Endothelial cell of umbilical vein (primary cell): Measurements from ENCODE around the gene PKHD1. TPM values are rescaled to one million over a fixed set of nuclear protein-coding genes. Genes with fewer than 3 reads are reported as not detected.
"Not testable (repeated sequence)": the region's sequence is repeated elsewhere in the genome, so short reads cannot be mapped to it uniquely, and the experiment has no call there.

ENCODE experiments used
- BruUV-seq: library from RNA; stranded (reverse); fragments of 400-500 nt; replicated peaks from 2 replicates; lab custom pipeline; 2021; lab: Mats Ljungman, UMichigan
- CTCF ChIA-PET: fragments of 300-600, 350-600 bp; sonication (Branson Sonifier 250); formaldehyde crosslinking; loops from one replicate; lab custom pipeline; 2021; ENCODE audit warnings: antibody characterized with exemption, inconsistent platforms; lab: Charles Lee
- POLR2A ChIA-PET: fragments of 300-600, 350-600 bp; sonication (Branson Sonifier 250); formaldehyde crosslinking; loops from one replicate; lab custom pipeline; 2021; ENCODE audit warnings: antibody characterized with exemption, inconsistent platforms; lab: Charles Lee
- DNase-seq: peaks from one replicate; pipeline ENCODE4 v3.0.0-alpha.2; 2011; ENCODE audit warnings: low read depth, low spot score
- FAIRE-seq: peaks from 2 replicates; lab custom pipeline; 2011; peaks lifted over from hg19 to GRCh38; lab: Jason Lieb, UNC
- H2AFZ ChIP-seq: 2 replicates; pipeline ENCODE4 v1.6.0; 2012; ENCODE audit warnings: low read depth, low read length, control low read depth, inconsistent platforms
- H3K27ac ChIP-seq: 2 replicates; pipeline ENCODE4 v1.5.1; 2011; ENCODE audit warnings: low read depth, mild to moderate bottlenecking, control low read depth, low read length, moderate library complexity; ENCODE audit not compliant: insufficient read depth
- H3K27me3 ChIP-seq, 2 experiments: 2 replicates each; pipeline versions ENCODE4 v1.6.0 to v1.6.1; 2011; ENCODE audit warnings: low read length in 2 of 2, mixed read lengths in 1 of 2; ENCODE audit not compliant: control insufficient read depth in 2 of 2, insufficient read depth in 2 of 2
- H3K36me3 ChIP-seq, 2 experiments: 2 replicates in 1 of 2; 3 replicates in 1 of 2; pipeline ENCODE4 v1.5.1; 2011; ENCODE audit warnings: low read length in 2 of 2, mild to moderate bottlenecking in 1 of 2, moderate library complexity in 1 of 2; ENCODE audit not compliant: control insufficient read depth in 2 of 2, insufficient read depth in 2 of 2; ENCODE audit errors: extremely low read depth in 1 of 2
- H3K4me1 ChIP-seq: 3 replicates; pipeline ENCODE4 v1.5.1; 2011; ENCODE audit warnings: mild to moderate bottlenecking, low read length; ENCODE audit not compliant: control insufficient read depth, insufficient read depth; ENCODE audit errors: extremely low read depth
- H3K4me2 ChIP-seq: 2 replicates; pipeline ENCODE4 v1.6.1; 2011; ENCODE audit warnings: low read length, control low read depth, mixed read lengths; ENCODE audit not compliant: insufficient read depth
- H3K4me3 ChIP-seq, 3 experiments: fragments of 200-600 bp in 1 of 3; sonication (generic), shearing (Covaris generic) in 1 of 3; replicated peaks in 1 of 3; 2 replicates each; pipeline ENCODE4 v1.5.1; 2011 to 2016; ENCODE audit warnings: control low read depth in 3 of 3, low read length in 3 of 3, mild to moderate bottlenecking in 2 of 3, inconsistent platforms in 1 of 3, low read depth in 1 of 3, moderate library complexity in 1 of 3; ENCODE audit not compliant: insufficient read depth in 1 of 3
- H3K79me2 ChIP-seq: 2 replicates; pipeline ENCODE4 v1.6.0; 2012; ENCODE audit warnings: low read length, inconsistent platforms; ENCODE audit not compliant: control insufficient read depth, insufficient read depth
- H3K9ac ChIP-seq: replicated peaks from 2 replicates; pipeline ENCODE3; 2011; ENCODE audit warnings: low read length, control low read depth; ENCODE audit not compliant: insufficient read depth; ENCODE audit errors: extremely low read depth
- H3K9me1 ChIP-seq: replicated peaks from 3 replicates; pipeline ENCODE4 v1.6.0; 2011; ENCODE audit warnings: mild to moderate bottlenecking, low read length; ENCODE audit not compliant: control insufficient read depth, insufficient read depth; ENCODE audit errors: extremely low read depth
- H3K9me3 ChIP-seq: replicated peaks from 2 replicates; pipeline ENCODE4 v1.5.1; 2012; ENCODE audit warnings: low read length, inconsistent platforms; ENCODE audit not compliant: control insufficient read depth, insufficient read depth
- H4K20me1 ChIP-seq: replicated peaks from 2 replicates; pipeline ENCODE3; 2011; ENCODE audit warnings: mild to moderate bottlenecking, low read length; ENCODE audit not compliant: control insufficient read depth, insufficient read depth; ENCODE audit errors: extremely low read depth
- CTCF ChIP-seq, 2 donors: IDR thresholded peaks; 1 replicate in 1 of 2; 2 replicates in 1 of 2; pipeline ENCODE4 v1.5.1; 2011; ENCODE audit warnings: low read length in 2 of 2, mild to moderate bottlenecking in 2 of 2, moderate library complexity in 2 of 2, control low read depth in 1 of 2, inconsistent platforms in 1 of 2, low read depth in 1 of 2; ENCODE audit not compliant: insufficient read depth in 1 of 2; ENCODE audit errors: extremely low read depth in 1 of 2
- EZH2 ChIP-seq: IDR thresholded peaks from 2 replicates; pipeline ENCODE4 v1.6.1; 2012; ENCODE audit warnings: borderline replicate concordance, low read depth, mild to moderate bottlenecking, moderate library complexity, low read length, inconsistent platforms; ENCODE audit not compliant: severe bottlenecking
- FOS ChIP-seq: IDR thresholded peaks from 2 replicates; pipeline ENCODE4 v1.6.1; 2011; ENCODE audit warnings: mild to moderate bottlenecking, low read length, moderate library complexity, borderline replicate concordance; ENCODE audit not compliant: insufficient read depth
- GATA2 ChIP-seq: IDR thresholded peaks from 2 replicates; pipeline ENCODE4 v1.7.0; 2011; ENCODE audit warnings: low read depth, mild to moderate bottlenecking, moderate library complexity, mixed read lengths, low read length; ENCODE audit not compliant: insufficient read length, insufficient read depth
- JUN ChIP-seq: IDR thresholded peaks from 2 replicates; pipeline ENCODE4 v1.6.1; 2011; ENCODE audit warnings: borderline replicate concordance, low read depth; ENCODE audit not compliant: insufficient read length, insufficient read depth
- MAX ChIP-seq: IDR thresholded peaks from 2 replicates; pipeline ENCODE4 v1.6.1; 2011; ENCODE audit not compliant: insufficient read depth, insufficient read length
- MYC ChIP-seq: IDR thresholded peaks from one replicate; pipeline ENCODE4 v1.6.1; 2011; ENCODE audit warnings: mild to moderate bottlenecking, low read depth, low read length
- POLR2A ChIP-seq: IDR thresholded peaks from 2 replicates; pipeline ENCODE4 v1.6.1; 2012; ENCODE audit warnings: low read depth, mild to moderate bottlenecking, control low read depth, low read length
- POLR2AphosphoS5 ChIP-seq: IDR thresholded peaks from 2 replicates; pipeline ENCODE4 v1.6.1; 2012; ENCODE audit warnings: low read depth, mild to moderate bottlenecking, control low read depth, low read length, moderate library complexity; ENCODE audit not compliant: insufficient read depth
- dilution Hi-C: fragments of 300-500 bp; cut with MboI; formaldehyde crosslinking; loops from one replicate; pipeline ENCODE4 v1.15.0; 2019; ENCODE audit warnings: low sequenced_read_pairs; ENCODE audit not compliant: extremely low pct_ligation_motif_present
- intact Hi-C: fragments of 100-400 bp; cut with micrococcal nuclease; formaldehyde crosslinking; loops from one replicate; pipeline ENCODE4 v1.10.0; 2022
- polyA plus RNA-seq, 4 experiments: library from polyadenylated mRNA; depleted of rRNA in 3 of 4; stranded (reverse) in 3 of 4; unstranded in 1 of 4; fragments of >200 nt; gene quantifications; 2 replicates each; pipeline versions ENCODE4 v1.2.1 to v1.2.3, GENCODE V29; 2011 to 2012; ENCODE audit warnings: missing spikeins in 1 of 4
- total RNA-seq: library from RNA; stranded (reverse); gene quantifications from 2 replicates; pipeline ENCODE4 v1.2.3, GENCODE V29; 2021

The PKHD1 gene
- total and polyA plus RNA-seq, 2 donors (not counting 3 experiments of a cell fraction or from before 2014, with no cell fraction given): not detected

GRCh38 chr6:51951924-51952323 is 135.5 kb downstream of the PKHD1 start:
- H3K27me3 ChIP-seq: no peaks in the 10 kb centered on the region
- no peak for TF ChIP-seq EZH2
- no peaks in the 10 kb centered on the region for H3K79me2 ChIP-seq
- H3K4me2 ChIP-seq: no peak overlapping the region
- no peaks in the 10 kb centered on the region for H3K4me1 ChIP-seq
- H4K20me1 ChIP-seq: no peaks in the 10 kb centered on the region
- BruUV-seq: no TSS peak
- H2AFZ ChIP-seq: no peak overlapping the region
- no peaks in the 10 kb centered on the region for H3K36me3 ChIP-seq
- H3K9ac ChIP-seq: no peak overlapping the region
- intact Hi-C loops (no loop called here), dilution Hi-C loops (no loop called here)
- FAIRE-seq (no peak), DNase-seq (no peak)
- CTCF ChIA-PET: interaction anchor here (1.3 to 1.9 kb wide), 2 partner anchors 8 to 12 kb away, joined by 4 to 7 read pairs; no protein-coding TSS in a partner anchor
- POLR2A ChIA-PET: no interaction called here
- no peak overlapping the region for H3K4me3 ChIP-seq
- no peak overlapping the region for H3K27ac ChIP-seq
- no peaks in the 10 kb centered on the region for H3K9me1 ChIP-seq
- H3K9me3 ChIP-seq: no peaks in the 10 kb centered on the region

- intact Hi-C loops (no loop called here), dilution Hi-C loops (no loop called here)
- DNase-seq (no peak), FAIRE-seq (no peak)
- Histone ChIP-seq H2AFZ (no peak overlapping the region), H3K9me1 (no peaks in the 10 kb centered on the region), H3K9me3 (no peaks in the 10 kb centered on the region), H3K27ac (no peak overlapping the region), H4K20me1 (no peaks in the 10 kb centered on the region), H3K4me3 (no peak overlapping the region), H3K4me2 (no peak overlapping the region), H3K27me3 (no peaks in the 10 kb centered on the region), H3K9ac (no peak overlapping the region), H3K4me1 (no peaks in the 10 kb centered on the region), H3K36me3 (no peaks in the 10 kb centered on the region), H3K79me2 (no peaks in the 10 kb centered on the region)
- CTCF ChIA-PET: no interaction called here
- no TSS peak for BruUV-seq
- TF ChIP-seq EZH2: no peak
- no peak for TF ChIP-seq POLR2A
- TF ChIP-seq GATA2: no peak
- no peak for TF ChIP-seq MAX
- no peak for TF ChIP-seq MYC
- no peak for TF ChIP-seq CTCF (IDR thresholded peaks at IDR 0.05; ENCODE audit: extremely low read depth in 1 of 2, insufficient read depth in 1 of 2, low read depth in 1 of 2, low read length in 2 of 2)
- no peak for TF ChIP-seq JUN
- no peak for TF ChIP-seq POLR2AphosphoS5
- no peak for TF ChIP-seq FOS
- POLR2A ChIA-PET: no interaction called here
Observed at GRCh38 chr6:51949526-51949925, 137.9 kb downstream of the PKHD1 start.

GRCh38 chr6:51939695-51940094 is 147.7 kb downstream of the PKHD1 start:
- H3K9me3 ChIP-seq, H3K4me1 ChIP-seq, H3K4me2 ChIP-seq, POLR2A ChIA-PET, H3K27ac ChIP-seq, H3K27me3 ChIP-seq, H3K4me3 ChIP-seq, H3K36me3 ChIP-seq, H3K9me1 ChIP-seq, dilution Hi-C loops, CTCF ChIA-PET, FAIRE-seq, H3K79me2 ChIP-seq, H2AFZ ChIP-seq, H4K20me1 ChIP-seq, BruUV-seq, H3K9ac ChIP-seq, DNase-seq, intact Hi-C loops: not testable (repeated sequence)
